CD14-positive monocyte (primary cell): ENCODE results near the gene TBC1D22A. TPM values are rescaled to one million over a fixed set of nuclear protein-coding genes. Genes with fewer than 3 reads are reported as not detected.

ENCODE experiments used
- DNase-seq, 3 donors: peaks; one replicate each; pipeline ENCODE4 v3.0.0-alpha.2; 2011 to 2022
- H2AFZ ChIP-seq: 2 replicates; pipeline ENCODE4 v1.6.0; 2012; ENCODE audit warnings: mild to moderate bottlenecking, low read depth, low read length, inconsistent platforms; ENCODE audit not compliant: insufficient read depth, poor library complexity, severe bottlenecking
- H3K27ac ChIP-seq, 2 donors: 1 replicate in 1 of 2; 2 replicates in 1 of 2; pipeline ENCODE4 v1.5.1; 2012 to 2013; ENCODE audit warnings: low read length in 2 of 2, control low read depth in 1 of 2, inconsistent platforms in 1 of 2, low read depth in 1 of 2, mild to moderate bottlenecking in 1 of 2
- H3K27me3 ChIP-seq, 2 donors: one replicate each; pipeline versions ENCODE4 v1.6.0 to v1.6.1; 2011 to 2013; ENCODE audit warnings: low read length in 2 of 2; ENCODE audit not compliant: control insufficient read depth in 2 of 2, insufficient read depth in 2 of 2
- H3K36me3 ChIP-seq, 2 donors: replicated peaks in 1 of 2; 1 replicate in 1 of 2; 2 replicates in 1 of 2; pipeline versions ENCODE4 v1.5.1 to v1.6.1; 2012 to 2013; ENCODE audit warnings: low read length in 2 of 2, control low read depth in 1 of 2, inconsistent platforms in 1 of 2, mild to moderate bottlenecking in 1 of 2; ENCODE audit not compliant: insufficient read depth in 2 of 2, control insufficient read depth in 1 of 2
- H3K4me1 ChIP-seq, 2 donors: 1 replicate in 1 of 2; 2 replicates in 1 of 2; pipeline versions ENCODE4 v1.5.1 to v1.6.1; 2012 to 2013; ENCODE audit warnings: low read length in 2 of 2, control low read depth in 1 of 2, inconsistent platforms in 1 of 2, mild to moderate bottlenecking in 1 of 2, moderate library complexity in 1 of 2; ENCODE audit not compliant: insufficient read depth in 2 of 2, control insufficient read depth in 1 of 2
- H3K4me2 ChIP-seq: replicated peaks from 2 replicates; pipeline ENCODE3; 2012; ENCODE audit warnings: low read length, moderate library complexity, mild to moderate bottlenecking; ENCODE audit not compliant: poor library complexity, severe bottlenecking; ENCODE audit errors: extremely low read depth
- H3K4me3 ChIP-seq, 3 experiments: fragments of 200-600 bp in 1 of 3; sonication (generic) in 1 of 3; replicated peaks in 1 of 3; 1 replicate in 2 of 3; 2 replicates in 1 of 3; pipeline ENCODE4 v1.5.1; 2011 to 2013; ENCODE audit warnings: low read length in 3 of 3, mild to moderate bottlenecking in 3 of 3, control low read depth in 2 of 3, low read depth in 2 of 3, inconsistent platforms in 1 of 3, moderate library complexity in 1 of 3
- H3K79me2 ChIP-seq: 2 replicates; pipeline ENCODE4 v1.6.0; 2012; ENCODE audit warnings: mild to moderate bottlenecking, control low read depth, inconsistent platforms, low read length, moderate library complexity; ENCODE audit not compliant: insufficient read depth
- H3K9ac ChIP-seq: 2 replicates; pipeline ENCODE4 v1.6.0; 2017; ENCODE audit warnings: low read length, mild to moderate bottlenecking; ENCODE audit not compliant: insufficient read depth, poor library complexity, severe bottlenecking
- H3K9me3 ChIP-seq, 2 donors: replicated peaks in 1 of 2; 1 replicate in 1 of 2; 2 replicates in 1 of 2; pipeline versions ENCODE4 v1.5.1 to v1.6.1; 2012 to 2013; ENCODE audit warnings: low read length in 2 of 2, control low read depth in 1 of 2; ENCODE audit not compliant: control insufficient read depth in 1 of 2, insufficient read depth in 1 of 2
- H4K20me1 ChIP-seq: 2 replicates; pipeline ENCODE4 v1.6.0; 2012; ENCODE audit warnings: mild to moderate bottlenecking, low read length, control low read depth, moderate library complexity; ENCODE audit not compliant: insufficient read depth
- H3K27ac Mint-ChIP-seq, 7 donors: one replicate each; pipeline ENCODE4 v1.8.0; 2020; ENCODE audit warnings: mild to moderate bottlenecking in 7 of 7, mixed read lengths in 7 of 7, moderate library complexity in 6 of 7, inconsistent platforms in 2 of 7
- H3K27me3 Mint-ChIP-seq, 3 donors: one replicate each; pipeline ENCODE4 v1.8.0; 2021 to 2022; ENCODE audit warnings: low read depth in 3 of 3, mild to moderate bottlenecking in 3 of 3, mixed read lengths in 3 of 3, moderate library complexity in 3 of 3, inconsistent platforms in 1 of 3
- H3K36me3 Mint-ChIP-seq, 2 donors: one replicate each; pipeline ENCODE4 v1.8.0; 2020; ENCODE audit warnings: mixed read lengths in 2 of 2, inconsistent platforms in 1 of 2, mild to moderate bottlenecking in 1 of 2
- H3K4me1 Mint-ChIP-seq: one replicate; pipeline ENCODE4 v1.8.0; 2020; ENCODE audit warnings: mild to moderate bottlenecking, mixed read lengths
- H3K4me3 Mint-ChIP-seq, 2 donors: one replicate each; pipeline ENCODE4 v1.8.0; 2020; ENCODE audit warnings: mild to moderate bottlenecking in 2 of 2, mixed read lengths in 2 of 2, moderate library complexity in 1 of 2
- H3K9me3 Mint-ChIP-seq, 7 donors: one replicate each; pipeline ENCODE4 v1.8.0; 2020 to 2022; ENCODE audit warnings: mixed read lengths in 7 of 7, mild to moderate bottlenecking in 6 of 7, moderate library complexity in 6 of 7, inconsistent platforms in 2 of 7
- WGBS: methylation state at CpG from one replicate; pipeline ENCODE4 v1.1.5; 2013; ENCODE audit warnings: missing lambda C conversion rate; ENCODE audit not compliant: insufficient coverage; 5-methylcytosine and 5-hydroxymethylcytosine counted together
- intact Hi-C, 2 donors: fragments of 100-400 bp; cut with micrococcal nuclease; formaldehyde crosslinking; loops; one replicate each; pipeline versions ENCODE4 v1.15.0 to v1.15.1; 2023
- polyA plus RNA-seq, 3 donors: library from polyadenylated mRNA; depleted of rRNA in 1 of 3; unstranded in 2 of 3; stranded (reverse) in 1 of 3; fragments of 300-500 nt in 2 of 3; fragments of >200 nt in 1 of 3; fragmentation: Illumina TruSeq in 2 of 3; gene quantifications; 1 replicate in 2 of 3; 2 replicates in 1 of 3; pipeline ENCODE4 v1.2.3, GENCODE V29; 2012 to 2021
- TF ChIP-seq, protein P1 (sequence below): fragments of 200-600 bp; IDR thresholded peaks from one replicate; pipeline ENCODE4 v1.8.0; 2022; ENCODE audit warnings: antibody characterized with exemption, mild to moderate bottlenecking

The TBC1D22A gene
- polyA plus RNA-seq, 3 donors: 25.9 to 36.2 (median 29.5) TPM

DNA sequence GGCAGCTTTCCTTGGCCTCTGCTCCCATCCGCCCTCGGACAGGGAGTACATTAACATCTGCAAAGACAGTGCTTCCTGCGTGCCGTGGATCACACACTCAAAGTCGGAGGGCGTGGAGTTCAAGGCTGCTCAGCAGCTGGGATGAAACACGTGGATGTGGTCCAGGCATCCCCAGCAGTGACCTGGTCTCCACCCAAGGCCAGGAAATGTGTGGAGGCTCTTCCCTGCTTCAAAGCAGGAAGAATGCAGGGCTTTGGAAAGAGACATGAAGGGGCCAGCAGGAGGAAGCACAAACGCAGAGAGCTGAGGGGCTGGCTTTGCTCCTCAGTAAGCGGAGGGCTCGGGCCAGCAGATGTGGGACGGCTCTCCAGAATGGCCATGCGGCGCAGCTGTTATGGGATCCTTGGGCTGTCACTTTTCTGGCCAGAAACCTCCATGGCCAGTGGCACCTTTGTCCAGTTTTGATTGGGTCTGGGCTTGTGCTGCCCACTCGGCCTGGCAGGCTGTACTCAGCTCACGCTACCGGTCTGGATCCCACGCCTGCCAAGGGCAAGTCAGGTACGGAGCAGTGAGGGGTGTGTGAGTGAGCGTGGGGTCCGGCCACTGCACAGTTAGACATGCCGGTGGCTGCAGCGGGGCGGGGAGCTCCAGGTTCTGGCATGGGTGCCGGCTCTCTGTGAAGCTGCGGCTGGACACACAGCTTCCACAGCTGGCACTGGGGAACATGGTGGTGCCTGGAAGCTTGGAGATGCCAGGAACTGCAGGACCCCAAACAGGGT lies 438.0 kb downstream of the TBC1D22A start:
- Mint-ChIP-seq H3K27me3 (peaks cover under 1 to 1% (median 1%) of the 10 kb centered on the region in 3 donors), H3K9me3 (peaks cover 0 to 4% (median 0%) of the 10 kb centered on the region in 7 donors), H3K27ac (no peak overlapping the region), H3K4me1 (no peaks in the 10 kb centered on the region), H3K4me3 (no peak overlapping the region), H3K36me3 (no peaks in the 10 kb centered on the region)
- H3K4me2 ChIP-seq: no peak overlapping the region
- H3K36me3 ChIP-seq: no peaks in the 10 kb centered on the region
- H3K9ac ChIP-seq: no peak overlapping the region
- no peaks in the 10 kb centered on the region for H3K4me1 ChIP-seq
- no peaks in the 10 kb centered on the region for H4K20me1 ChIP-seq
- no peaks in the 10 kb centered on the region for H3K27me3 ChIP-seq
- intact Hi-C loops: no loop called here
- WGBS: 91% methylated on average over 25 of the region's 25 CpGs
- TF ChIP-seq, protein P1, sequence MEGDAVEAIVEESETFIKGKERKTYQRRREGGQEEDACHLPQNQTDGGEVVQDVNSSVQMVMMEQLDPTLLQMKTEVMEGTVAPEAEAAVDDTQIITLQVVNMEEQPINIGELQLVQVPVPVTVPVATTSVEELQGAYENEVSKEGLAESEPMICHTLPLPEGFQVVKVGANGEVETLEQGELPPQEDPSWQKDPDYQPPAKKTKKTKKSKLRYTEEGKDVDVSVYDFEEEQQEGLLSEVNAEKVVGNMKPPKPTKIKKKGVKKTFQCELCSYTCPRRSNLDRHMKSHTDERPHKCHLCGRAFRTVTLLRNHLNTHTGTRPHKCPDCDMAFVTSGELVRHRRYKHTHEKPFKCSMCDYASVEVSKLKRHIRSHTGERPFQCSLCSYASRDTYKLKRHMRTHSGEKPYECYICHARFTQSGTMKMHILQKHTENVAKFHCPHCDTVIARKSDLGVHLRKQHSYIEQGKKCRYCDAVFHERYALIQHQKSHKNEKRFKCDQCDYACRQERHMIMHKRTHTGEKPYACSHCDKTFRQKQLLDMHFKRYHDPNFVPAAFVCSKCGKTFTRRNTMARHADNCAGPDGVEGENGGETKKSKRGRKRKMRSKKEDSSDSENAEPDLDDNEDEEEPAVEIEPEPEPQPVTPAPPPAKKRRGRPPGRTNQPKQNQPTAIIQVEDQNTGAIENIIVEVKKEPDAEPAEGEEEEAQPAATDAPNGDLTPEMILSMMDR: no peak
- H2AFZ ChIP-seq: no peak overlapping the region
- H3K79me2 ChIP-seq: no peaks in the 10 kb centered on the region
- H3K9me3 ChIP-seq: no peaks in the 10 kb centered on the region
- no peak overlapping the region for H3K27ac ChIP-seq
- DNase-seq: no peak
- no peak overlapping the region for H3K4me3 ChIP-seq

DNA sequence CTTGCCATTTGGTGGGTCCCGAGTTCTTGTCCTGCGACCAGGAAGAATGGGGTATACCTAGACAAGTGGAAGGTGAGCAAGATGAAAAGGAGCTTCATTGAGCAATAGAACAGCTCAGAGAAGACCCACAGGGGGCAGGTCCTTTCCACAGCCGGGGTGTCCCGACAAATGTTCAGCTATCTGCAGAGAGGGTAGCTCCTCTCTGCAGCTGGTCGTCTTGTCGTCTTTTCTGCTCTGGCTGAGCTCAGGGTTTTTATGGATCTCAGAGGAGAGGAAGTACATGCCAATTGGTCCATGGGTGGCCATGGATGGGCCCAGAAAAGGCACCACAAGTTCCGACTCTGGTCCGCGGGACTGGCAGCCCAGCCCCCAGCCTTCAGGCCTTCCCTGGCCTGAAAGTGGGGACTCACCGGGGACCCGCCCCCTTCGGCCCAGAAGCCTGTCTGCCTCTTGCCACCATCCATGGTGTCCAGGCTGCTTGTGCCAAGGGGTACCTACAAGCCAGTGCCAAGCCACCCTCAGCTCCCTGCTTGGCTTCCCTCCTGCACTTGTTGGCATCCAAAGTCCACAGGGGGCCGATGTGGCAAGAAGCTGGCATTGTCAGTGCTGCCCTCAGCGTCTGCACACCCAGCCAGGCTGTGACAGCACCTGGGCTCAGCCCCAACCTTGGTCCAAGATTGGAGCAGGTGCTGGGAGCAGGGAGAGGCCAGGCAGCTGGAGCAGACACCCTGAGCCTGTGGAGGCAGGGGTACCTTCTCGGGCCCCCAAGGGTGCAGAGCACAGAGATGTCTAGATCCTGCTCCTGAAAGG lies 438.9 kb downstream of the TBC1D22A start:
- intact Hi-C loops: no loop called here
- no peaks in the 10 kb centered on the region for H3K27me3 ChIP-seq
- no peak overlapping the region for H3K9ac ChIP-seq
- TF ChIP-seq, protein P1: no peak
- Mint-ChIP-seq H3K4me1 (no peaks in the 10 kb centered on the region), H3K4me3 (no peak overlapping the region), H3K36me3 (no peaks in the 10 kb centered on the region), H3K27me3 (peaks cover 1 to 2% (median 1%) of the 10 kb centered on the region in 3 donors), H3K27ac (no peak overlapping the region), H3K9me3 (peaks cover 0 to 4% (median 0%) of the 10 kb centered on the region in 7 donors)
- H3K4me3 ChIP-seq: no peak overlapping the region
- no peaks in the 10 kb centered on the region for H3K9me3 ChIP-seq
- peak in 1 of 3 donors; percentile 2 for DNase-seq
- 97% methylated on average over 14 of the region's 15 CpGs for WGBS
- no peak overlapping the region for H2AFZ ChIP-seq
- H4K20me1 ChIP-seq: no peaks in the 10 kb centered on the region
- no peak overlapping the region for H3K27ac ChIP-seq
- H3K79me2 ChIP-seq: no peaks in the 10 kb centered on the region
- H3K4me1 ChIP-seq: no peaks in the 10 kb centered on the region
- no peak overlapping the region for H3K4me2 ChIP-seq
- H3K36me3 ChIP-seq: no peaks in the 10 kb centered on the region
